Activated T-helper 1 cell treated with anti-CD3 and anti-CD28 coated beads, Interleukin-12 subunit alpha, Interleukin-12 subunit beta, Interleukin-2, Interleukin-4 antibody, amounts not matched to agents 30 ng/mL and 10 ng/mL and 1 ng/mL, durations not matched to agents 14 hours and 24 hours and 36 hours (primary cell): Measurements from ENCODE around the gene CHSY3. TPM values are rescaled to one million over a fixed set of nuclear protein-coding genes. Genes with fewer than 3 reads are reported as not detected.

Source experiments
- DNase-seq: peaks from one replicate; pipeline ENCODE4 v3.0.0; 2021; ENCODE audit warnings: low spot score
- H3K27ac Mint-ChIP-seq: one replicate; pipeline ENCODE4 v1.8.0; 2021; ENCODE audit warnings: mild to moderate bottlenecking, mixed read lengths
- H3K27me3 Mint-ChIP-seq: one replicate; pipeline ENCODE4 v1.8.0; 2022; ENCODE audit warnings: mild to moderate bottlenecking, moderate library complexity, mixed read lengths; ENCODE audit not compliant: insufficient read depth
- H3K36me3 Mint-ChIP-seq: one replicate; pipeline ENCODE4 v1.8.0; 2021; ENCODE audit warnings: low read depth, mixed read lengths
- H3K4me1 Mint-ChIP-seq: one replicate; pipeline ENCODE4 v1.8.0; 2021; ENCODE audit warnings: low read depth, mixed read lengths
- H3K4me3 Mint-ChIP-seq: one replicate; pipeline ENCODE4 v1.8.0; 2021; ENCODE audit warnings: mild to moderate bottlenecking, moderate library complexity, mixed read lengths
- H3K9me3 Mint-ChIP-seq: one replicate; pipeline ENCODE4 v1.8.0; 2021; ENCODE audit warnings: mixed read lengths
- intact Hi-C: fragments of 100-400 bp; cut with micrococcal nuclease; formaldehyde crosslinking; loops from one replicate; pipeline ENCODE4 v1.15.1; 2024
- total RNA-seq: library from RNA; stranded (reverse); gene quantifications from 2 replicates; pipeline ENCODE4 v1.2.3, GENCODE V29; 2022

The CHSY3 gene
- total RNA-seq, 1 donor from 2014 or later: not detected

- no peak overlapping the region for H3K4me3 Mint-ChIP-seq
- H3K36me3 Mint-ChIP-seq: no peaks in the 10 kb centered on the region
- no peak for DNase-seq
- no peaks in the 10 kb centered on the region for H3K4me1 Mint-ChIP-seq
- intact Hi-C loops: no loop called here
- no peak overlapping the region for H3K27ac Mint-ChIP-seq
- no peaks in the 10 kb centered on the region for H3K9me3 Mint-ChIP-seq
- peaks cover 6% of the 10 kb centered on the region for H3K27me3 Mint-ChIP-seq
These were observed 212.7 kb downstream of the CHSY3 start for GRCh38 chr5:130116972-130117371.

- no peak overlapping the region for H3K4me3 Mint-ChIP-seq
- H3K4me1 Mint-ChIP-seq: no peaks in the 10 kb centered on the region
- no peaks in the 10 kb centered on the region for H3K9me3 Mint-ChIP-seq
- no peaks in the 10 kb centered on the region for H3K27me3 Mint-ChIP-seq
- H3K36me3 Mint-ChIP-seq: no peaks in the 10 kb centered on the region
- intact Hi-C loops: no loop called here
- DNase-seq: no peak
- H3K27ac Mint-ChIP-seq: no peak overlapping the region
These were observed 222.5 kb downstream of the CHSY3 start for GRCh38 chr5:130126746-130127145.

GRCh38 chr5:130135506-130135905, 231.2 kb downstream of the CHSY3 start:
- H3K27me3 Mint-ChIP-seq: no peaks in the 10 kb centered on the region
- no peak overlapping the region for H3K4me3 Mint-ChIP-seq
- H3K9me3 Mint-ChIP-seq: no peaks in the 10 kb centered on the region
- H3K4me1 Mint-ChIP-seq: no peaks in the 10 kb centered on the region
- intact Hi-C loops: no loop called here
- DNase-seq: no peak
- H3K36me3 Mint-ChIP-seq: no peaks in the 10 kb centered on the region
- no peak overlapping the region for H3K27ac Mint-ChIP-seq

- intact Hi-C loops: no loop called here
- Mint-ChIP-seq H3K27ac (no peak overlapping the region), H3K27me3 (no peaks in the 10 kb centered on the region), H3K4me1 (no peaks in the 10 kb centered on the region), H3K4me3 (no peak overlapping the region), H3K36me3 (no peaks in the 10 kb centered on the region), H3K9me3 (no peaks in the 10 kb centered on the region)
- no peak for DNase-seq
These were observed 232.0 kb downstream of the CHSY3 start for GRCh38 chr5:130136300-130136699.

GRCh38 chr5:130137681-130138080, 233.4 kb downstream of the CHSY3 start:
- no peak overlapping the region for H3K27ac Mint-ChIP-seq
- no peaks in the 10 kb centered on the region for H3K27me3 Mint-ChIP-seq
- H3K4me1 Mint-ChIP-seq: no peaks in the 10 kb centered on the region
- no peaks in the 10 kb centered on the region for H3K9me3 Mint-ChIP-seq
- no peaks in the 10 kb centered on the region for H3K36me3 Mint-ChIP-seq
- no peak overlapping the region for H3K4me3 Mint-ChIP-seq
- DNase-seq: no peak
- intact Hi-C loops: no loop called here

- Mint-ChIP-seq H3K9me3 (no peaks in the 10 kb centered on the region), H3K4me1 (no peaks in the 10 kb centered on the region), H3K36me3 (no peaks in the 10 kb centered on the region), H3K27me3 (no peaks in the 10 kb centered on the region), H3K4me3 (no peak overlapping the region), H3K27ac (no peak overlapping the region)
- intact Hi-C loops: no loop called here
- no peak for DNase-seq
These were observed 234.3 kb downstream of the CHSY3 start for GRCh38 chr5:130138406-130139045.

GRCh38 chr5:130141659-130142320, 237.5 kb downstream of the CHSY3 start:
- H3K4me3 Mint-ChIP-seq: no peak overlapping the region
- intact Hi-C loops: no loop called here
- DNase-seq: no peak
- no peaks in the 10 kb centered on the region for H3K4me1 Mint-ChIP-seq
- no peaks in the 10 kb centered on the region for H3K27me3 Mint-ChIP-seq
- no peak overlapping the region for H3K27ac Mint-ChIP-seq
- no peaks in the 10 kb centered on the region for H3K36me3 Mint-ChIP-seq
- no peaks in the 10 kb centered on the region for H3K9me3 Mint-ChIP-seq

- Mint-ChIP-seq H3K36me3 (no peaks in the 10 kb centered on the region), H3K9me3 (no peaks in the 10 kb centered on the region), H3K27ac (no peak overlapping the region), H3K4me3 (no peak overlapping the region), H3K4me1 (no peaks in the 10 kb centered on the region), H3K27me3 (no peaks in the 10 kb centered on the region)
- intact Hi-C loops: no loop called here
- no peak for DNase-seq
These were observed 247.0 kb downstream of the CHSY3 start for GRCh38 chr5:130151239-130151638.

GRCh38 chr5:130155345-130156011, 251.2 kb downstream of the CHSY3 start:
- Mint-ChIP-seq H3K4me1 (no peaks in the 10 kb centered on the region), H3K36me3 (no peaks in the 10 kb centered on the region), H3K9me3 (no peaks in the 10 kb centered on the region), H3K4me3 (no peak overlapping the region), H3K27ac (no peak overlapping the region), H3K27me3 (no peaks in the 10 kb centered on the region)
- intact Hi-C loops: no loop called here
- no peak for DNase-seq

- H3K36me3 Mint-ChIP-seq: no peaks in the 10 kb centered on the region
- no peaks in the 10 kb centered on the region for H3K27me3 Mint-ChIP-seq
- DNase-seq: no peak
- intact Hi-C loops: no loop called here
- H3K9me3 Mint-ChIP-seq: no peaks in the 10 kb centered on the region
- H3K27ac Mint-ChIP-seq: no peak overlapping the region
- H3K4me3 Mint-ChIP-seq: no peak overlapping the region
- no peaks in the 10 kb centered on the region for H3K4me1 Mint-ChIP-seq
These were observed 253.8 kb downstream of the CHSY3 start for GRCh38 chr5:130158036-130158435.

GRCh38 chr5:130159968-130160367, 255.7 kb downstream of the CHSY3 start:
- no peaks in the 10 kb centered on the region for H3K36me3 Mint-ChIP-seq
- H3K4me3 Mint-ChIP-seq: no peak overlapping the region
- no peaks in the 10 kb centered on the region for H3K9me3 Mint-ChIP-seq
- no peaks in the 10 kb centered on the region for H3K4me1 Mint-ChIP-seq
- intact Hi-C loops: no loop called here
- no peaks in the 10 kb centered on the region for H3K27me3 Mint-ChIP-seq
- H3K27ac Mint-ChIP-seq: no peak overlapping the region
- no peak for DNase-seq

- H3K4me3 Mint-ChIP-seq: no peak overlapping the region
- no peak for DNase-seq
- intact Hi-C loops: no loop called here
These were observed 260.7 kb downstream of the CHSY3 start for GRCh38 chr5:130164966-130165365.

GRCh38 chr5:130166839-130167490, 262.7 kb downstream of the CHSY3 start:
- no peaks in the 10 kb centered on the region for H3K9me3 Mint-ChIP-seq
- no peaks in the 10 kb centered on the region for H3K27me3 Mint-ChIP-seq
- H3K27ac Mint-ChIP-seq: no peak overlapping the region
- H3K36me3 Mint-ChIP-seq: no peaks in the 10 kb centered on the region
- H3K4me1 Mint-ChIP-seq: no peaks in the 10 kb centered on the region
- no peak for DNase-seq
- intact Hi-C loops: no loop called here
- H3K4me3 Mint-ChIP-seq: no peak overlapping the region

More at GRCh38 chr5:130164966-130165365, 260.7 kb downstream of the CHSY3 start:
- H3K27me3 Mint-ChIP-seq: no peaks in the 10 kb centered on the region
- no peaks in the 10 kb centered on the region for H3K4me1 Mint-ChIP-seq
- no peak overlapping the region for H3K27ac Mint-ChIP-seq
- no peaks in the 10 kb centered on the region for H3K9me3 Mint-ChIP-seq
- no peaks in the 10 kb centered on the region for H3K36me3 Mint-ChIP-seq
